ENCODE results near the gene CAB39L.
"Not testable (repeated sequence)": the region's sequence is repeated elsewhere in the genome, so short reads cannot be mapped to it uniquely, and the experiment has no call there.

The CAB39L gene

GRCh38 chr13:49347650-49348385 is 96.0 kb downstream of the CAB39L start:
- no peak for DNase-seq (ENCODE audit: low spot score)

- DNase-seq (ENCODE audit: low spot score) = peak; percentile 11
Observed at GRCh38 chr13:49346460-49346859, 97.4 kb downstream of the CAB39L start.

GRCh38 chr13:49343731-49344130 is 100.1 kb downstream of the CAB39L start:
- DNase-seq (ENCODE audit: low spot score) = no peak

GRCh38 chr13:49343255-49343654 is 100.6 kb downstream of the CAB39L start:
- DNase-seq (ENCODE audit: low spot score) = no peak

- no peak for DNase-seq (ENCODE audit: low spot score)
Observed at GRCh38 chr13:49342454-49342853, 101.4 kb downstream of the CAB39L start.

DNA sequence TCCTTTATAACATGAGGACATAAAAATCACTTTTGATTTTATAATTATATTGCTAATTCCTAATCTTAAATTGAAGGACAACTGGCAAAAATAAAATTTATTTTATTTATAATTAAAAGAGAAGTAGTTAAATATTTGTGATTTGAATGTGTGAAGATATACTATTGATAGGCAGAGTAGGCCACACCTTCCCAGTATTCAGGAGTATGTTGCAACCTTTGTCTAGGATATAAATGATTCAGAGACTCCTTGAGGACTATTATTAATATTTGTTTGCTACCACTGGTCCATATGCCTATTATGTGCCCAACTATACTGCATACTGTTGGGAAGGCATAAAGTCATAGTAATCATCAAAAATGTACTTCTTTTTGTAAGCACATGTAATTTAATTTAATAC is 101.9 kb downstream of the CAB39L start:
- DNase-seq (ENCODE audit: low spot score) = no peak

GRCh38 chr13:49341517-49341916 is 102.3 kb downstream of the CAB39L start:
- DNase-seq (ENCODE audit: low spot score) = no peak

DNA sequence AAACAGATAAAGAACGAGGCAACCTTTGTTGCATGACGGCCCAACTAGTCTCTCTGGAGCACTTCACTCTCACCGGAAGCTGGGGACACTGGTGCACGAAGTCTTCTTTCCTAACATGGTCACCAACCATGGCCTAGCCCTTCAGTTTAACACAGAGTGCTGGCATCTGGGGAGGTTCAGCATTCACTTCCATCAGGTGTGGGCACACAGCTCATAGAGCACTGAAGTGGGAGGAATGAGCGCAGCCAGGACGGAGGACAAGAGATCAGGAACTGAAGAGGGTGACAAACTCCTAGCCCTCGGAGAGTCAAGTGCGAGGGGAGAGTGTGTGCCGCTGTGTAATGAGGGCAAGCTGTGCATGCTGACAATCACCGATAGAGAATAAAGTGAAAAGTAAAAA is 103.7 kb downstream of the CAB39L start:
- no peak for DNase-seq (ENCODE audit: low spot score)

- no peak for DNase-seq (ENCODE audit: low spot score)
Observed at GRCh38 chr13:49336655-49337054, 107.2 kb downstream of the CAB39L start.

DNA sequence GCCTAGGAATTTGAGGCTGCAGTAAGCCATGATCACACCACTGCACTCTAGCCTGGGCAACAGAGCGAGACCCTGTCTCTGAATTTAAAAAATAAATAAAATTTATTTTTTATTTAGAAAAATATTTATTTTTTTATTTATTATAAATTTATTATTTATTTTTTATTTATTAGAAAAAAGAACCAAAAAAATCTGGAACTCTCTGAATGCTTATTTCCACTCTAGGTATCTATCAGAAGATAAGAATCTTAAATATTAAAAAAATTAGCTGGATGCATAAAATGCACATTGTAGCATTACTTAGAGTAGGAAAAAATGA is 113.4 kb downstream of the CAB39L start:
- no peak for DNase-seq (ENCODE audit: low spot score)

- DNase-seq (ENCODE audit: low spot score) = no peak
Observed at GRCh38 chr13:49329831-49330545, 113.9 kb downstream of the CAB39L start.

GRCh38 chr13:49327145-49327544 is 116.7 kb downstream of the CAB39L start:
- not testable (repeated sequence) for DNase-seq (ENCODE audit: low spot score)

DNA sequence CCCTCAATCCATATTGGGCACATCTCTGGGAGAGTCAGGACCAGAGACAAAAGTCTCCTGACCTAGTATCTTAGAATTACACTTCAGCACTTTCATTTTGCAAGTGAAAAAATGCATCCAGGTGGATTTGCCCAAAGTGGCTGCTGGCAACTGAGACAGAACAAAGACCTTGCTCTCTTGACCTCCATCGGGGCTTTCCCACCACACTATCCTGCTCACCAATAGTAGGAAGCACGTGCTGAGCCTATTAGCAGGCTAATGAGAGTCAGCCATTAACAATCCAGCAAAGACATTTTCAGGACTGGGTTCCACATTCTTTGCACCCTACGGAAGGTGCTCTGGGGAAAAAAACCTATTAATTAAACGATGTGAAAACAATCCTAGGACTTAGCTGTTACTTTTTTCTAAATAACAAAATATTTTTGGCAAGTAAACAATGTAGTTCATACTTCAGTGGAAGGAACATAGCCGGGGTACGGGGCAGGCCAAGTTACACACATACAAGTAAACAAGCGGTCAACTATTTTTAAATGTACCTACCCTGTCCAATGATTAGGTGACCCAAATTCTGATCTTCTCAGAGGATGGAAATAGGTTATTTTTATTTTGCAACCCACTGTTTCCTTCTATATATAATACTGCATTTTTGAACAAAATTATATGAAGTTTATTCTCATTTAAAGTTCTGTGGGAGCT is 117.5 kb downstream of the CAB39L start:
- no peak for DNase-seq (ENCODE audit: low spot score)

- no peak for DNase-seq (ENCODE audit: low spot score)
Observed at GRCh38 chr13:49323344-49323743, 120.5 kb downstream of the CAB39L start.

DNA sequence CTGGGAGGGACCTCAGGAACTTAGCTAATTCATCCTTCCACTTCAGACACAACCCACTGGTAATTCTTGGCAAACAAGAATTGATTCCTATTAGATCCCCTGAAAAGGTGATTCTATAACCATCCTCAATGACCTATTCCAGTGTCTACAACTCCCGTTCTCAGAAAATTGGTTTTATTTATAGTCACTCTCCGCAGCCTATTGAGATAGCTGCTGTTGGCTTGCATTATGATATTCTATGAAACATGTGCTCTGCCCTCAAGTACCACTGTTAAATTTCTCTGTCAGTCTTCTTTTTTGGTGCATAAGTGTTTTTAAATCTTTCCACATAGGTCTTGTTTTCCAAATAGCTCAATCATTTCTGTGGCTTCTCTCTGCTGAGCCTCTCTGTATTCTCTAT is 121.2 kb downstream of the CAB39L start:
- DNase-seq (ENCODE audit: low spot score) = no peak

- DNase-seq (ENCODE audit: low spot score) = no peak
Observed at GRCh38 chr13:49320975-49321374, 122.9 kb downstream of the CAB39L start.

DNA sequence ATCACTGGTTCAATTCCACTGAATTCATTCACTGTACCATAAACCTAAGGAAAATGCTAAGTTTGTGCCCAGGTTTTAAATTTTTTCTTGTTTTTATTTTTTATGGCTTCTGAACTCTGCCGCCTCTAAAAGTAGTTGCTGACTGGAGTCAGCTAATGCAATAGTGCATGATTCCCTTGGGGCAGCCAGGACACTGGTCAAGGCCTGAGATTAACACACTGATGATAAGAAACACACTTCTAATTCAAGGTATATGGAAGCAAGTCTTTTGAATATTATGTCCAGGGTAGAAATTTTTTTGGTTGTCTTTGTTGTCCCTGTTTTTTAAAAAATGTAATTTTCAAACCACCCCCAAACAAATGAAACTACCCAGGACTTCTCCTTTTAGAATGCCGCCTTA is 123.9 kb downstream of the CAB39L start:
- DNase-seq (ENCODE audit: low spot score) = no peak

DNA sequence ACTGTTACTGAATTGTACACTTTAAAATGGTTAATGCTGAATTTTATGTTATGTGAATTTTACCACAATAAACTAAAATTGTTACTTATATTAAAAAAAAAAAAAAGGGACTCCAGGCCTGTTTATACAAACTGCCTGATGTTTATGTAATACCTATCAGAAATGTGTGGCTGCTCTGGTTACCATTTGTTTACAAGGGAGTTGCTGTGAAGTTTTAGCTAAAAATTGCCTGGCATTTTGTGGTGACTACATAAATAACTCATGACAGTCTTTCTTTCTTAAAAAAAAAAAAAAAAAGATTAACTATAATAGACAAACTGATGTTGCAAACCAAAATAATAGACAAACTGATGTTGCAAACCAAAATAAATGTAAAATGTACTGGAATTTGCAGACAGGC is 124.3 kb downstream of the CAB39L start:
- DNase-seq (ENCODE audit: low spot score) = no peak

DNA sequence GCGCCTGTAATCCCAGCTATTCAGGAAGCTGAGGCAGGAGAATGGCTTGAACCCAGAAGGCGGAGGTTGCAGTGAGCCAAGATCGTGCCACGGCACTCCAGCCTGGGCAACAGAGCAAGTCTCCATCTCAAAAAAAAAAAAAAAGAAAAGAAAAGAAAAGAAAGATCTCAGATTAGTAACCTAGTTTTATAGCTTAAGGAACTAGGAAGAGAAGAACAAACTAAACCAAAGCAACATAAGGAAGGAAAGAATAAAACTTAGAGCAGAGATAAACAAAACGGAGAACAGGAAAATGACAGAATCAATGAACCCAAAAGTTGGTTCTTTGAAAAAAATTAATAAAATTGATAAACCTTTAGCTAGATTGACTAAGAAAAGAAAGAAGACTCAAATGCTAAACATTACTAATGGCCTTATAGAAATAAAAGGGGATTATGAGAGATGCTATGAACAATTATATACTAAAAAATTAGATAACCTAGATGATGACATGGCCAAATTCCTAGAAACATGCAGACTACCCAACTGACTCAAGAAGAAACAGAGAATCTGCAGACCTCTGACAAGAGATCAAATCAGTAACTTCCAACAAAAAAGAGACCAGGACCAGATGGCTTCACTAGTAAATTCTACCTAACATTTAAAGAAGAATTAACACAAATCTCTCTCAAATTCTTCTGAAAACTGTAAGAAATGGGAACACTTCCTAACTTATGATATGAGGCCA is 127.9 kb downstream of the CAB39L start:
- DNase-seq (ENCODE audit: low spot score) = no peak

DNA sequence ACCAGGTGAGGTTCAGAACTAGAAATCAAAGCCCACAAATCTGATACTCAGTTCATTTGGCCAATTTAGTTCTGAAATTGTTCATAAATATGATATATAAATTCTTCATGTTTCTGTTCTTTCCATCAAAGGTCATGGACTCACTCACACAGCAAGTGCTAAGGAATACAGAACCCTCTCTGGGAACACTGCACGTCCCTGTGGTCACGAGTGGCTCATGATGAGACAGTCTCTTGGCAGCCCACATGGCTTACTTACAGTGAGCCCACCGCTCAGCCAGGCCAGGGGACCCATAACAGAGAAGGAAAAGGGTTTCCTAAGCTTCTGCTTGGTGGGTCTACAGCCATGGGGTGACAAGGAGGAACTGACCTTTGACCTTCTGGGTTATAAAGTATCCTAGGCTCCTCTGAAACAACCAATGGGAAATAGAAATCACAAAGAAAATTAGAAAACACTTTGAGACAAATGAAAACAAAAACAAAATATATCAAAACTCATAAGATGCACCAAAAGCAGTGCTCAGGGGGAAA is 128.8 kb downstream of the CAB39L start:
- DNase-seq (ENCODE audit: low spot score) = no peak

DNA sequence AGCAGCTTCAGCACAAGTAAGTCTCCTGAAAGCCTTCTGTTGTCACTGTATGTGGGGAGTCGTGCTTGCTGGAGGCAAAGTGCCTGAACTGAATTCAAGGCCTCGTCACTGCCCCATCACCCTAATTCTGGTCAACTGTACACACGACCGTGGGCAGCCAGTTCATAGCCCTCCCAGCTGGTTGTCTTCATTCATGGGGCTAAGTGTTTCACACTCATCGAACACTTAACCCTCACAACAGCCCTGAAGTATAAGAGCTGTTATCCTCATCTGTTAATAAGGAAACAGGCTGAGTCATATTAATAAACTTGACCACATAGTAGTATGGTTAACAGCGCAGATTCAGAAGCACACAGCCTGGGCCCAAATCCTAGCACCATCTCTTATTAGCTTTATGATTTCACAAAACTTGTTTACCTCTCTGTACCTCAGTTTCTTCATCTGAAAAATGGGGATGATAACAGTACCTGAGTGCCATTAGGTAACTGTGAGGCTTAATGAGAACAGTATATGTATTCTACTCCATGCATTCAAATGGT is 129.5 kb downstream of the CAB39L start:
- no peak for DNase-seq (ENCODE audit: low spot score)

DNA sequence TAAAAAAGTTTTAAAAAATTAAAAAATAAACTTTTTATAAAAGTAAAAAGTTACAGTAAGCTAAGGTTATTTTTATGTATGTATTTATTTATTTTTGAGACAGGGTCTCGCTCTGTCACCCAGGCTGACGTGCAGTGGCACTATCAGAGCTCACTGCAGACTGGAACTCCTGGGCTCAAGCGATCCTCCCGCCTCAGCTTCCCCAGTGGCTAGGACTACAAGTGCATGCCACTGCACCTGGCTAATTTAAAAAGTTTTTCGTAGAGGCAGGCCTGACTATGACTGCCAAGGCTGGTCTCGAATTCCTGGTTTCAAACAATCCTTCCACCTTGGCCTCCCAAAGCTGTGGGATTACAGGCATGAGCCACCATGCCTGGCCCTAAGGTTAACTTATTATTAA is 132.0 kb downstream of the CAB39L start:
- DNase-seq (ENCODE audit: low spot score) = no peak
